Measurements from ENCODE around the gene JAKMIP1.

JAKMIP1 gene

DNA sequence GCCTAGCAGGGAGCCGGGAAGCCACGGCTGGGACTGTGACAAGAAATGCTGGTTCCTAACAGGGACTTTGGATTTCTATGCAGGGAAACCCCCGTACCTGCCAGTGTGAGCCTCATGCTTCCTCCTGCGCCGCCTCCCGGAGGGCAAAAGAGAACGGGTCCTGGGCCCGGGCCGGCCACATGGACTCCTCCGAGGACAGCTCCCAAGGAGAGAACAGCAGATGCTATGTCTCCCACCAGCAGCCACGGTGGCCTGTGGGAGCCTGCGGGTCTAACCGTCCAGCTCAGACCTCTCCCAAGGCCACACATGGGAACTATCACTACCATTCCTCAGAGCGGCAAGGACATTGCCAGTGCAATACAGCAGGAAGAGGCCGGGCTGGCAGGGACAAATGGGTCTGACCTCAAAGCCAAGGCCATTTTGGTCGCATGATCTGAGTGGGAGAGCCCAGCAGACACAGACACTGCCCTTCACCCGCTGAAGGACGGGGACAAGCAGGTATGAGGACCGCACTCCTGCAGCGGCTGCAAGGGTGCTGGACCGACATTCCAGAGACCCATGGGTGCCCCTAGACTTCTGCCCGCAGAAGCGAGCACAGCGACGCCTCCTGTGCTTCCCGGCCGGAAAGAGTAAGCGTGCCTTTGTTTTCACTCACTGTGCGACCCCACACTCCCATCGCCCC lies 177.6 kb downstream of the JAKMIP1 start:
- no peak overlapping the region for H3K4me3 ChIP-seq (ENCODE audit: severe bottlenecking)
- no peak overlapping the region for H3K27ac ChIP-seq (ENCODE audit: poor library complexity, severe bottlenecking)
- TF ChIP-seq, protein P1, sequence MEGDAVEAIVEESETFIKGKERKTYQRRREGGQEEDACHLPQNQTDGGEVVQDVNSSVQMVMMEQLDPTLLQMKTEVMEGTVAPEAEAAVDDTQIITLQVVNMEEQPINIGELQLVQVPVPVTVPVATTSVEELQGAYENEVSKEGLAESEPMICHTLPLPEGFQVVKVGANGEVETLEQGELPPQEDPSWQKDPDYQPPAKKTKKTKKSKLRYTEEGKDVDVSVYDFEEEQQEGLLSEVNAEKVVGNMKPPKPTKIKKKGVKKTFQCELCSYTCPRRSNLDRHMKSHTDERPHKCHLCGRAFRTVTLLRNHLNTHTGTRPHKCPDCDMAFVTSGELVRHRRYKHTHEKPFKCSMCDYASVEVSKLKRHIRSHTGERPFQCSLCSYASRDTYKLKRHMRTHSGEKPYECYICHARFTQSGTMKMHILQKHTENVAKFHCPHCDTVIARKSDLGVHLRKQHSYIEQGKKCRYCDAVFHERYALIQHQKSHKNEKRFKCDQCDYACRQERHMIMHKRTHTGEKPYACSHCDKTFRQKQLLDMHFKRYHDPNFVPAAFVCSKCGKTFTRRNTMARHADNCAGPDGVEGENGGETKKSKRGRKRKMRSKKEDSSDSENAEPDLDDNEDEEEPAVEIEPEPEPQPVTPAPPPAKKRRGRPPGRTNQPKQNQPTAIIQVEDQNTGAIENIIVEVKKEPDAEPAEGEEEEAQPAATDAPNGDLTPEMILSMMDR (IDR thresholded peaks at IDR 0.05; ENCODE audit: poor library complexity, severe bottlenecking): no peak
- no peaks in the 10 kb centered on the region for H3K9me3 ChIP-seq (ENCODE audit: severe bottlenecking)
- DNase-seq (ENCODE audit: low spot score) (no peak), ATAC-seq (ENCODE audit: low read depth) (no peak)
- H3K36me3 ChIP-seq (ENCODE audit: low read depth): no peaks in the 10 kb centered on the region
- H3K4me1 ChIP-seq (ENCODE audit: insufficient read depth, poor library complexity, severe bottlenecking): no peaks in the 10 kb centered on the region
- no peaks in the 10 kb centered on the region for H3K27me3 ChIP-seq (ENCODE audit: insufficient read depth, poor library complexity, severe bottlenecking)

DNA sequence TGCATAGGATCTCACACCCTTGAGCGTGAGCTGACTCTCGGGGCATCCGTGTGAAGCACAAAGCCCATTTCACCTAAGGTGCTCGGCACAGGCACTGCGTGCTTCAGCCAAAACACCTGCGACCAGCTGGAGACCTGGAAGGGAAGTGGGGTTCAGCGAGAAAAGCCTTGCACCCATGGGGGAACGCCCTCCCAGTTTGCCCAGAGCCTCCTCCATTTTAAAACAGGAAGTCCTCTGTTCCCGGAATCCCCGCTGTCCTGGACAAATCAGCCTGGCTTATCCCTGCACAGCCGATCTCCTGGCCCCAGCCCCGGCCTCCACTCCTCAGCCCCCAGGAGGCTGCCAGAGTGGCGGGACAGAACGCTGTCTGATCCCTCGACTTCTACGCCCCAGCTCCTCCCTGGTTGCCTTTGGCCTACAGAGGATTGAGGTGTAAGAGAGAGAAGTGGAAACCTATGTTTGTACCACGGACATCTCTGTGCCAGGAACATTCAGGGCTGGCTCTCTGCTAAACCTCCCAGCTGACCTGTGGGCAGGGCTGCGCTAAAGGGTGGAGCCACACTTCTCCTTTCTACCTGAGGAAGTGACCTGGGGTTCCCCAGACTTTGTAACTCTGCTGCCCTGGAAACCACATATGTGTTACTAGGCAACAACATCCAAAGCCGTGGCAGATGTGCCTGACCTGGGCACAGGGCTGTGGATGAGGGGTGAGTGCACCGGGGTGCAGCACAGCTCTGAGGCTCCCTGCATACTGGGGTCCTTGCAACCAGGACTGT lies 178.3 kb downstream of the JAKMIP1 start:
- ATAC-seq (ENCODE audit: low read depth): no peak

DNA sequence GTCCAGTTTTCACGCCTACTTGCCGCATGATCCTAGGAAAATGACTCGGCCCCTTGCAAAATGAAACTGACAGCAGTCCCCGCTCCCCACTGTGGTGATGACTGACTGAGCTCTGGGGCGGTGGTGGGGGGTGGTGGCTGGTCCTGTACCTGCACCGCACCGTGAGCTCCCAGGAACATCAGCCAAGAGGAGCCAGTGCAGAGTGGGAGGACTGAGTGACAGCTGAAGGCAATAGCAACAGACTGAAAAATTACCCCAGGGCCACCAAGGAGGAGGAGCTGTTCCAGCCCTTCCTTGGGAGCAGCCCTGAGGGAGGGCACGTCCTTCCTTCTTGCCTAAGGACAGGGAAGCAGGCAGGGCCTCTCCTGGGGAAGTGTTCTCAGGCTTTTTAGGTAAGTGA lies 179.7 kb downstream of the JAKMIP1 start:
- DNase-seq (ENCODE audit: low spot score) (no peak), ATAC-seq (ENCODE audit: low read depth) (no peak)
- Histone ChIP-seq H3K27ac (ENCODE audit: poor library complexity, severe bottlenecking) (no peak overlapping the region), H3K4me1 (ENCODE audit: insufficient read depth, poor library complexity, severe bottlenecking) (no peaks in the 10 kb centered on the region), H3K9me3 (ENCODE audit: severe bottlenecking) (no peaks in the 10 kb centered on the region), H3K36me3 (ENCODE audit: low read depth) (no peaks in the 10 kb centered on the region), H3K4me3 (ENCODE audit: severe bottlenecking) (no peak overlapping the region), H3K27me3 (ENCODE audit: insufficient read depth, poor library complexity, severe bottlenecking) (no peaks in the 10 kb centered on the region)
- TF ChIP-seq, protein P1 (IDR thresholded peaks at IDR 0.05; ENCODE audit: poor library complexity, severe bottlenecking): no peak

More for the DNA sequence above, 178.3 kb downstream of the JAKMIP1 start:
- Histone ChIP-seq H3K27me3 (ENCODE audit: insufficient read depth, poor library complexity, severe bottlenecking) (no peaks in the 10 kb centered on the region), H3K9me3 (ENCODE audit: severe bottlenecking) (no peaks in the 10 kb centered on the region), H3K4me3 (ENCODE audit: severe bottlenecking) (no peak overlapping the region), H3K4me1 (ENCODE audit: insufficient read depth, poor library complexity, severe bottlenecking) (no peaks in the 10 kb centered on the region), H3K36me3 (ENCODE audit: low read depth) (no peaks in the 10 kb centered on the region), H3K27ac (ENCODE audit: poor library complexity, severe bottlenecking) (no peak overlapping the region)
- DNase-seq (ENCODE audit: low spot score): no peak
- TF ChIP-seq, protein P1 (IDR thresholded peaks at IDR 0.05; ENCODE audit: poor library complexity, severe bottlenecking): no peak

- TF ChIP-seq, protein P1 (IDR thresholded peaks at IDR 0.05; ENCODE audit: poor library complexity, severe bottlenecking): peak; percentile 87
- Histone ChIP-seq H3K9me3 (ENCODE audit: severe bottlenecking) (no peaks in the 10 kb centered on the region), H3K4me3 (ENCODE audit: severe bottlenecking) (no peak overlapping the region), H3K4me1 (ENCODE audit: insufficient read depth, poor library complexity, severe bottlenecking) (no peaks in the 10 kb centered on the region), H3K27ac (ENCODE audit: poor library complexity, severe bottlenecking) (no peak overlapping the region), H3K27me3 (ENCODE audit: insufficient read depth, poor library complexity, severe bottlenecking) (no peaks in the 10 kb centered on the region), H3K36me3 (ENCODE audit: low read depth) (no peaks in the 10 kb centered on the region)
- DNase-seq (ENCODE audit: low spot score) (no peak), ATAC-seq (ENCODE audit: low read depth) (peak; percentile 54; the same call in 1 of the 3 replicates)
Measured at GRCh38 chr4:6019316-6020263, 180.8 kb downstream of the JAKMIP1 start.
